GM18870 (cell line): ENCODE results near the gene CTNND2.
"Not testable (repeated sequence)": the region's sequence is repeated elsewhere in the genome, so short reads cannot be mapped to it uniquely, and the experiment has no call there.

Experiments
- ATAC-seq: cut with Tn5 transposase; IDR thresholded peaks from one replicate; pipeline ENCODE4 v1.9.1; 2021; ENCODE audit warnings: moderate library complexity; ENCODE audit not compliant: unreplicated experiment

The CTNND2 gene

DNA sequence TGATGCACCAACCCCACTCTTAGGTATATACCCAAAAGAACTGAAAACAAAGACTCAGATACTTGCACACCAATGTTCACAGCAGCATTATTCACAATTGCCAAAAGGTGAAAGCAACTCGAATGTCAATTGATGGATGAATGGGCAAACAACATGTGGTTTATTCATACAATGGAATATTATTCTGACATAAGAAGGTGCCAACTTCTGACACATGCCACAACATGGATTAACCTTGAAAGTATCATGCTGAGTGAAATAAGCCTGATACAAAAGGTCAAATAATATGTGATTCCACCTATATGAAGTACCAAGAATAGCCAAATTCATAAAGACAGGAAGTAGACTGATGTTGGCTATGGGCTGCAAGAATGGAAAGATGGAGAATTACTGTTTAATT lies 35.0 kb downstream of the CTNND2 start:
- no peak for ATAC-seq

DNA sequence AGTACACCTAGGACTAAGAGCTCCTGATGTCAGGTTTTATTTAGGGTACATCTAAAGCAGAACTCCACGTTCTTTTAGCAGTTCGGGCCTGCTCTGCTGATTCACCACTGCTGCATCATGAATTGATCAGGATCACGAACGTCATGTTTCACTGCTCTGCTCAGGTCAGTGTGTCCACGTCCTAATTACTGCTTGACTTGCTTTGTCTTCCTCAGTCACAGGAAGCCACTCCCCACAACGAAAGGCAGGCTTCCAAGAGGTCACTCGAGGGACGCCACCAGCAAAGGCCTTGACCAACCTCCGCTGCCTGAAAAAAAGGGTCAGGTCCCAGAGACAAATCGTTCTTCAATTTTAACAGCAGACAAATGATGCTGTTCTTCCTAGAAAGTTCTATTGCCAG lies 40.3 kb downstream of the CTNND2 start:
- ATAC-seq, result no peak

DNA sequence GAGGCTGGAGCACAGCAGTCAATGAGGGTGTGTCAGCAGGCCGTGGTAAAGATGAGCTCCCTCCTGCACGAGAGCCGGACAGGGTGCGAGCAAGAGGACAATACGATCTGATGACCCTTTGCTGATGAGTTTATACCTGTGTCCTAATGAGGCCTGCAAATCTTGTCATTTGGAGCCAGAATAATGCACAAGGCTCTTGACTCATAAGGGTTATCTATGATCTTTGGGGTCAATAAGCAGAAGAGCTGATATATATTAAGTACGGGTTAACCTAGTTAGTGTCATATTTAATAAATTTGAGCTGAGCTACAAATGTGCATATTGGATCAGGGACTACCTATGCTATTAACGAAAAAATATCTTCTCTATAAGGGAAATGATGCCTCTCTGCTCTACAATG lies 46.9 kb downstream of the CTNND2 start:
- ATAC-seq, result no peak

DNA sequence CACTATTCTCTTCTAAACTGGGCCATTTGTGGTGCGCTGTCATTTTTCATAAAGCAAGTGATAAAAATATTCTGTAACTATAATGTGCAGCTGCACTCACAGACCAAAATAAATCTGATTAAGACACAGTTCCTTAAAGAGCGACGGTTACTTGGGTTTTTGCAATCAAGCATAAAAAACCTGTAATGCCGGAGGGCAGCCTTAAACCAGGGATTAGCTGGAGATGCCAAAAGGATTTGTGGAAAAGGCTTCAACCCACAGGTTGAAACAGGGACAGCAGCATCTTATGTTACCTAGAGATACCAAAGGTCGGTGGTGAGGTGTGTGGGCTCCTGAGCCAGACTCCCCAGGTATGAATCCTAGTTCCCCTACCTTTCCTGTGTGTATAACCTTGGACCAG lies 49.3 kb downstream of the CTNND2 start:
- no peak for ATAC-seq

DNA sequence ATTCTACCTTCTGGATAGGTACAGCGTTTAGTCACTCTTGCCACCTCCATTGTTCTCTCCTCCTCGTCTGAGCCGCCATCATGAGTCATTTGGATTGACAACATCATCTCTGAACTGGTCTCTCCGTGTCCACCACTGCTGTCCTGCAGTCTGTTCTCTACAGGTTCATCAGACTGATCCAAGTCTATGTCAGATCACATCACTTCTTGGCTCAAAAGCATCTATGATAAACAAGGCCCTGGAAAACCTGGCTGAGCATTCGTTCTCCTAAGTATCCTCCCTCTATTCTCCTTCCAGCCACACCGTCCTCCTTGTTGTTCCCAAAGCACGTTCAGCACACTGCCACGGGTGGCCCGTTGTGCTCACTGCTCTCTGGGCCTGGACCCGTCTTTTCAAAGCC lies 50.5 kb downstream of the CTNND2 start:
- no peak for ATAC-seq

DNA sequence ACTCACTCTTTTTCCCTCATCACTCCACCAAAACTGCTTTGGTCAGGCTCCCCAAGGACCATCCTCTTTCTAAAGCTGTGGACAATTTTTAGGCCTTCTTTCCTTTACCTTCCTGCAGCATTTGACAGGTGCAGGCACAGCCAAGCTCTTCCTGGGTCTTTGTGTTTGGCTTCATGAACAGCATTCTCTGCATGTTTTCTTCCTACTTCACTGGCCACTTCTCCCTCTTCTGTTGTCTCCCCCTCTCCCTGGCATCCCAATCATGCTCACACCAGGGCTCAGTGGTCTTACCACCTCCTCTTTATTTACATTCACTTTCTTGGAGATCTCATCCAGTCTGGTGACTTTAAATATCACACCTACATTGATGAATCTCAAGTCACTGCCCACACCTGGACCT lies 51.1 kb downstream of the CTNND2 start:
- no peak for ATAC-seq

DNA sequence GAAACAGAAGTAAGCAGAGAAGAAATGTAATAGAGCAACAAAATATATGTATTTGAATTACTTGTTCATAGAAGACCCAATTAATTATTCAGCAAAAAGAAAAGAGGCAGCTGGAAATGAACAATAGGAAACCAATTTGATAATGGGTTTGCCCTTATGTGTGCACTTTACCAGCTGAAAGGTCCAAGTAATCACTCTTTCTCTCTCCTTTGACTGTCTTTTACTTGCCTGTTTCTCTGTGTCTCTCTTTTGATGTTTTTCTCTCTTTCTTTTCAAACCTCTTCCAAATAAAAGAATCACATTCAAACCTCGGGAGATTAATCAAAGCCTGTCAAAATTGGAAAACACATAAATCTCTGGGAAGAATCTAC lies 51.5 kb downstream of the CTNND2 start:
- no peak for ATAC-seq

DNA sequence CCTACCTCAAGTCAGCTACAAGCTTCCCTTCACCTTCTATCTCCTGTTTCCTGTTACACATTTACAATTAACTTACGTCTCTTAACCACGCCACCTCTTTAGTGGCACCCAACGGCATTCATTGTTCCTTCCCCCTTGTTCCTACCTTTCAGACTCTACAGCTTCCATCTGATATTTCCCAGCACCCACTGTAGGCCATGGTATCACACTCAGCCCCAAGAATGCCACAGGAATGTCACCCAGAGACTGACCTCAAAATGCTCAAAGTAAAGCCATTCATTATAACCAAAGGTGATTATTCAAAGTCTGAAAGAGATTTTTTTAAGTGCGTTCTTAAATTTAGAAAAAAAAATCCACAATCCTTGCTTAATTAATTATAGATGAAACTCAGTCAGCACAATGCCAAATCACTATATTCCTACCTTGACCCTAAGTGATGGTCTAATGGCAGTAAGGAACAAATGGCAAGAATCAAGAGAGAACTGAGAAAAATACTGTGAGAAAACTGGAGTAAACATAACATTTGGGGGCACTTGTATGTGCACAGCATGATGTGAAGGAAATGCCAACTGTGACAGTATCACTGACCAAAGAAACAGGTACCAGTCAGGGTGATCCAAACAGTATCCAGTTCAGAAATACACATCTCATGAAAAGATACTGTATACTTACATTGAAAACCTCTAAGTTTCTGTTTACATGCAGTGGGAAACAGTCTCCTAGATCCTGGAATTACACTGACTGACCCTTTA lies 52.1 kb downstream of the CTNND2 start:
- ATAC-seq, result no peak

DNA sequence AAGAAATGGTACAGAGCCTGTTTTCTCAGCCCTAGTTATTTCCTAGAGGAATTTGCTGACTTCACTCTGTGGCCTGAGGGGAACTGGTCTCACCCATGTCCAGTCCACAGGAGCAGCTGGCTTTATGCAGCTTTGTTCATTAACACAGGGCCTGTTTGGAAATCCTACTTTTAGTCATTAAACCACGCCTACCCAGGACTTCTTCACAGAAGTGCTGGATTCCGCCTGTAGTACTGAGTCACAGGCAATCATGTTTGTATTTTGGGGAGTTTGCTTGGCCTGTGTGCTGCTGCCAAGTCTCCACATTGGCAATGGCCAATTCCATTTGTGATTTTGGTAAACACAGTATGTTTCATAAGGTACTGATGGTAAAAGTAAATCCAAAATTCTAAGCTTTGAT lies 52.8 kb downstream of the CTNND2 start:
- ATAC-seq, result no peak

DNA sequence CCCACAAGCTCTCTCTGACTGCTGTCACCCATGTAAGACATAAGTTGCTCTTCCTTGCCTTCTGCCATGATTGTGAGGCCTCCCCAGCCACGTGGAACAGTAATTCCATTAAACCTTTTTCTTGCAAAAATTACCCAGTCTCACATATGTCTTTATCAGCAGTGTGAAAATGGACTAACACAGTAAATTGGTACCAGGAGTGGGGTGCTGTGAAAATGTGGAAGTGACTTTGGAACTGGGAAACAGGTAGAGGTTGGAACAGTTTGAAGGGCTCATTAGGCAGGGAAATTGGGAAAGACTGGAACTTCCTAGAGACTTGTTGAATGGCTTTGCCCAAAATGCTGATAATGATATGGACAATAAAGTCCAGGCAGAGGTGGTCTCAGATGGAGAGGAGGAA lies 75.7 kb downstream of the CTNND2 start:
- ATAC-seq, result not testable (repeated sequence)

DNA sequence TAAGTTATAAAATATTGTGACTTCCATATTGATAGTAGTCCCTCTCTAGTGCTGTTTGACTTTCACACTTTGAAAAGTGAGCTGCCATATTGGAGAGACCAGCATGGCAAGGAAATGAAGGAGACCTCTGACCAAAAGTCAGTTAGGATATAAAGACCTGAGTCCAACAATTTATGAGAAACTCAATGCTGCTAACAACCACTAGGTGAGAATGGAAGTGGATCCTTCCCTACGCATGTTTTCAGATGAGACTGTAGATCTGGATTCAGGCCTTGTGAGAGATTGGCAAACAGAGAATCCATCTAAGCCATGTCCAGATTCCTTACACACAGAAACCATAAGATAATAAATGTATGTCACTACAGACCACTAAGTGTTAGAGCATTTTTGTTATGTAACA lies 81.6 kb downstream of the CTNND2 start:
- no peak for ATAC-seq

DNA sequence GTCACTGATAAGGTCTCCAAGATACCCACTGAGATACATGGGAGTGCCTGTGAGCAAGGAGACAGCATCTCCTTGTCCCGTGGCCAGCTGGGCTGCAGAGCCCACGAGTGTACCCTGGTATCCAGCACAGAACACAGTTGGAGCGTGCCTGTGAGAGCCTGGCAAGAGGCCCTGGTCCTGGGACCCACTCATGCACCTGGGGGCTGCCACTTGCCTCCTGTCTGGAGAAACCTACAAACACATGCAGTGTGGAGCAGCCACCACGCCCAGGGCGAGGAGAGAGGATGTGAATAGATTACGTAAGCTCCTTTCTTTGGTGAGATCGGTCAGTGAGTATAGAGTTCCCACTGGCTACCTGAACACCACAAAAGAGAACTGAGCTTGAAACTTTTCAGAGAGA lies 88.3 kb downstream of the CTNND2 start:
- ATAC-seq, result no peak

DNA sequence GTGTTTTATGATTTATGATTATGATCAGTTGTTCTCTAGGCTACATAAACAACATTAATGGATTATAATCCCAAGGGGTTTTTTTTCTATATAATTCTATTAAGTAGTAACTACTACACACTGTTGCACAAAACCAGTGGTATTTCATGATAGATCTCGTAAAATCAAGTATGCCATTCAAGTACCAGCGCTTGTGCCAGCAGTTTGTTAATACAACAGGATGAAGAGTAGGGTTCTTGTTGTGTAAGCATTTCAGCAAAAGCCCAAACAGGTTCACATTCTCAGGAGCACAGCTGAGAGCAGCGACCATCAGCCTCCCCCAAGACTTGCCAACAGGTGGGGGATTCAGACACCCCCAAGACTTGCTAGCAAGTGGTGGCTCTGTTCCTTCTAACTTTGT lies 88.8 kb downstream of the CTNND2 start:
- no peak for ATAC-seq

DNA sequence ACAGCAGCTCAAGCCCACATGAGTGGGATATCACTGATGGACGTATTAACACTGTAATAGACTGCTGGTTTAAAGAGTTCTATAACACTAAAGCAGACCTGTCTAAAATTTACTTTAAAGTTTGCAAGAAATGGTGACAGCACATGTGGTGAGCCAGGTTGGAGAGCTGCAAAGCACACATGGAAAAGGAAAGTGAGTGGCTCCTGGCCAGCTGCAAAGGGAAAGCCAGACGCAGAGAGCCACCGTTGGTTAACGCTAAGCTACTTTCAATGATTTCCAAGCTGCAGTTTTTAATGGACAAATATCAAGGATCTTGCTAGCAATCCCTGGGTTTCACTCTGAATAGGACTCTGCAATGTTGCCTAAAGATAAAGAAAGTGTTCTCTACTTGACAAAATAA lies 89.9 kb downstream of the CTNND2 start:
- no peak for ATAC-seq

DNA sequence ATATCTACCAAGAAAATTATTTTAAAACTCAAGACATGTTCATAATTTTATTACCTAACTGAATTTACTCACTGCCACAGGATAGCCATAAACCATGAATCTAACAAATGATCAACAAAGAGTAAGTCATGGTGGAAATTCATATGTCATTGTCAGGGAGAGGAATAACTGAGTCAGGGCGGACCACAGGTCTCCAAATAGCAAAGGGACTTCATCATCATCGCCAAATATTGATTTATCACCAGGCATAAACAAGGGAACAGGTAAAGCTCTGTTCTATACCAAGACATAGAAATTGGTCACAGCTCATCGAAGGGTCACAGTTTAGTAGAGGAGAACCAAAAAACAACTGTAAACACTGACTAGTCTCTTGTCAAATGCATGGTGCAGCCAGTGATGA lies 94.8 kb downstream of the CTNND2 start:
- no peak for ATAC-seq

DNA sequence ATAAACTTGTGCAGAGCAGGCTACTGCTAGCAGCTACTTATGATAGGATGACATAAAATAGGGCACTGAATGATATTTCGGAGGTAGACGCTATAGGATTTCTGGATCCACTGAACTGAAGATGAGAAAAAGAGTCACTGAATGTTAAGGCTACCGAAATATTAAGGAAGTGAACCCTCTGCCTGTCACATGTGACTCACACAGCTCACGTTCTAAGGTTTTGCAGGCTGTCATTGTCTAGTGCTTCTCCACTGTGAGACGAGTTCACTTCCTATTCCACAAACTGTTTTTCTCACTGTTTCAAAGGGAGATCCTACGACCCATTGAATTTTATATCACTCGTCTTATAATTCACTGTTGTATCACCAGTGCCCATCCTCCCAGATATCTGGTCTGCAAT lies 100.8 kb downstream of the CTNND2 start:
- no peak for ATAC-seq

DNA sequence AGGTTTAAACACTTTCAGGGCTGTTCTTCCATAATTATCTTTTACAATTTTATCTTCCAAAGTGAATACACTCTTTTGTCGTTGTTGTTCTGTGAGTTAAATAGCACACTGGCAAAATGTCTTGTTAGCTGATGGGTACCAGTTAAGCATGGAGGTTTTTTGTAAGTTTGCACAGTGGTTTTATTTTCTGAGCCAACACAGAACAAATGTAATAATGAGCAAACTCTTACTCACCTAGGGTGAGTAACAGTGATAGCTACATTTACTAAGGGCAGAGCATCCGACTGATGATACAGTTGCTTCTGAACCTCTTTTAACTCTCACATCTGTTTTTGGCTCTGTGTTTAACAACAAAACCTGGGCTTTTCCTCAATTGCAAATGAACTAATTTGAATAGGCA lies 103.2 kb downstream of the CTNND2 start:
- ATAC-seq, result no peak

DNA sequence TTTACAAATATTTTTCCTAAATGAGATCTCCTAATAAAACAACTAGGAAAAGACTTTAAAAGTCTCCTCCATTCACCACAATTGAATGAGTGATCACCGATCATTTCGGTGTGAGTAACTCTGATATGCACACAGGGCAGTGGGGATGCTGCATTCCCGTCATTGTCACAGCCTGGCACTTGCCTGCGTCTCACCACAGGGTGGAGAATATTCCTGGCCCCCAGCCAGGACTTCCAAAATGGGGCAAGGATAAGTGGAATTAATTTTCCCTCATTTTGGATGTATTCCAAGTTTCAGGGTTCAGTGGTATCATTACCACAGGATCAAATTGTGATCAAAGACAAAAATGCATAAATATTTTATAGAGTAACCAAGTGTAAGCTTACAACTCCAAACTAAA lies 107.1 kb downstream of the CTNND2 start:
- no peak for ATAC-seq

DNA sequence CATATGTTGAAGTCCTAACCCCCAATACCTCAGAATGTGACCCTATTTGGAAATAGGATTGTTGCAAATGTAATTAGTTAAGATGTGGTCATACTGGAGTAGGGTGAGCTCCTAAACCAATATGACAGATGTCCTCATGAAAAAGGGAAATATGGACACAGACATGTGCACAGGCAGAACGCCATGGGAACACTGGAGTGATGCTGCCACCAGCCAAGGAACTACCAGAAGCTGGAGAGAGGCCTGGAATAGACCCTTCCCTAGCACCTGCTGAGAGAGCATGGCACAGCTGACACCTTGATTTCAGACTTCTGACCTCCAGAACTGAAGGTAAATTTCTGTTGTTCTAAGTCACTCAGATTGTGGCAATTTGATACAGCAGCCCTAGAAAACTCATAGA lies 110.8 kb downstream of the CTNND2 start:
- ATAC-seq, result no peak

DNA sequence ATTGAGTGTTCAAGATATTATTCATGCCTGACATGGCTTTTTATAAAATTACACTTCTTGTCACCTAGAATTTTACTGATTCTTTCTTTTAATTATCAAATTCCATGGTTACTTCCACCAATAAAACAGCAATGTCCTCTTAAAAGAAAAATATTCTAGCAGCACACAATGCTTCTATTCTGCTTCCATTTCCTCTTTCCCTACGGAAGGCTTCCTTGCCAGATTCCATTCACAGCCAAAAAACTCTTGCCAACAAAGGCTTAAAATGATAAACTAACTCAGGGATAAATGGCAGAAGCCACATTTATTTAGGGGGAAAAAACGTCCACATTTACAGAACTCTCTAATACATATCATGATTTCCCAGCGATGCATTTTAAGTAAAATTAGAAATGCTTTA lies 111.6 kb downstream of the CTNND2 start:
- no peak for ATAC-seq

DNA sequence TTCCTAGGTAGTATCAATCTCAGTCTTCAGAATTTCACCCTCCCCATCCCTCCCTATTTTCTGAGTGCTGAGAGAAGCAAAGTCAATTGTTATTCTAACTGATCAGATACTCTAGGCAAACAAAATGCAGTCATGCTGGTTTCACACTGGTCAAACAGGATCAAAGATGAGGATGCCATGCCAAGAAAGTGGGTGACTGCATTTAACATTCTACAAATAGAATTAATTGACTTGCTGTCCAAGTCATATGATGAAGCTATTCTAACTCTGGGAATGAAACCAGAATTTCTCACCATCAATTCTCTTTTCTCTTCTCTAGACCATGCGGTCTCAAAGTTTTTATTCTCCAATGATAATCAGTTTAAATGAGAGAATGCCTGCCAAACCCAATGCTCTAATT lies 112.5 kb downstream of the CTNND2 start:
- ATAC-seq, result no peak

DNA sequence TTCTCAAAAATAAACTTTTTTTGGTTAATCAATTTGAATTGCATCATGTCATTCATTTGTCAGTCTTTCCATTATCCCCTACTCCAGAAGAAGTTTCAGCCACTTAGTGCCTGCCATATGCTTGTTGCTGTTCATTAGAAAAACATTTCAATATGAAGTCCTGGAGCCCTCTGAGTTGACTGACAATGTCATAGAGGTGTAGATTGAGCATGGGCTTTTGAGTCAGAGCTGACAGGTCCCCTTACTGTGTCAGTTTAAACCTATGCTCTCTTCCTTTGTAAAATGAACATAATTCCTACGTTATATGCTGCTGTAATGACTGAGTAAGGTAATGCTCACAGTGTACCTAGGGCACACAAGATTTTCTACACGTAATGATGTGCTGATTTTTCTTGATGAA lies 114.0 kb downstream of the CTNND2 start:
- ATAC-seq, result no peak

DNA sequence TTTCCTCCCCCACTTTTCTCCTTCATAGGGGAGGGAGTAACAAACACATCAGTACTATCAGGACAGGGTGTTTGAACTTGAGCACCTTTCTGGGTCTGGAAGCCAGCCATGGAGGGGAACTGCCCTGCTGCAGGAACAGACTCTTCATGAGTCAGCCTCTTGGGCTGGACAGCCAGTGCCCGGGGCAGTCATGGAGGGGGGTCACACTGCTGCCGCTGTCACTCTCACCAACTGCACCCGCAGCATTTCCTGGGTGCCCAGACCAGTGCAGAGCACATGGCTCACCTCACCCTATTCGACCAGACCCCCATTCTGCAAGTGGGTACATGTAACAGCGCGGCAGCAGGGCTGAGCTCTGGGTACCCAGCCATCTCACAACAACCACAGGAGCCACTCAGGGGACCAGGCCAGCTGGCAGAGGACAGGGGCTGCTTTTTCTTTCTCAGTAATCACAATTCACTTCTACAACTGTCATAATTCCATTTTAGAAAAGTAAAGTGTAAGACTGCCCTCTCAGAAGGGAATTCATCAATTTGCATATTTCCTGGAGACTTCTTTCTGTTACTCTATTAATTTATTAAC lies 118.4 kb downstream of the CTNND2 start:
- ATAC-seq, result no peak
